Ishikawa (cell line): ENCODE data around the gene EIF2AK3.

Experiments
- CEBPB ChIP-seq: IDR thresholded peaks from 2 replicates; pipeline ENCODE4 v1.6.1; 2012
- CREB1 ChIP-seq: IDR thresholded peaks from 2 replicates; pipeline ENCODE4 v1.6.1; 2012; ENCODE audit warnings: low read depth
- EGR1 ChIP-seq: IDR thresholded peaks from 2 replicates; pipeline ENCODE4 v1.6.1; 2012
- EP300 ChIP-seq: IDR thresholded peaks from 2 replicates; pipeline ENCODE4 v1.6.1; 2012; ENCODE audit warnings: borderline replicate concordance
- FOXM1 ChIP-seq: IDR thresholded peaks from 2 replicates; pipeline ENCODE4 v1.6.1; 2012; ENCODE audit warnings: low read depth, borderline replicate concordance
- MAX ChIP-seq: IDR thresholded peaks from 2 replicates; pipeline ENCODE4 v1.6.1; 2012
- NFIC ChIP-seq: IDR thresholded peaks from 2 replicates; pipeline ENCODE4 v1.6.1; 2012
- RAD21 ChIP-seq: IDR thresholded peaks from 2 replicates; pipeline ENCODE4 v1.6.1; 2012; ENCODE audit warnings: low read depth
- REST ChIP-seq: IDR thresholded peaks from 2 replicates; pipeline ENCODE4 v1.6.1; 2012; ENCODE audit warnings: low read depth, mild to moderate bottlenecking
- TAF1 ChIP-seq: IDR thresholded peaks from 2 replicates; pipeline ENCODE4 v1.6.1; 2012; ENCODE audit warnings: low read depth, mild to moderate bottlenecking
- TCF12 ChIP-seq: IDR thresholded peaks from 2 replicates; pipeline ENCODE4 v1.6.1; 2012; ENCODE audit warnings: low read depth
- TEAD4 ChIP-seq: IDR thresholded peaks from 2 replicates; pipeline ENCODE4 v1.6.1; 2012
- USF1 ChIP-seq: IDR thresholded peaks from 2 replicates; pipeline ENCODE4 v1.6.1; 2012
- YY1 ChIP-seq: IDR thresholded peaks from 2 replicates; pipeline ENCODE4 v1.6.1; 2012; ENCODE audit warnings: low read depth
- ZBTB7A ChIP-seq: IDR thresholded peaks from 2 replicates; pipeline ENCODE4 v1.6.1; 2012; ENCODE audit warnings: low read depth

The EIF2AK3 gene

GRCh38 chr2:88658326-88658725 is 31.1 kb upstream of the EIF2AK3 start:
- TF ChIP-seq EP300 = no peak
- TF ChIP-seq ZBTB7A = no peak
- TF ChIP-seq NFIC = no peak
- TF ChIP-seq USF1 = no peak
- TF ChIP-seq RAD21 = no peak
- TF ChIP-seq TEAD4 = no peak
- no peak for TF ChIP-seq REST
- TF ChIP-seq EGR1 = no peak

GRCh38 chr2:88657131-88657530 is 29.9 kb upstream of the EIF2AK3 start:
- TF ChIP-seq REST = no peak
- no peak for TF ChIP-seq RAD21
- TF ChIP-seq CEBPB = no peak
- TF ChIP-seq TCF12 = no peak
- no peak for TF ChIP-seq TEAD4
- no peak for TF ChIP-seq EP300
- TF ChIP-seq EGR1 = no peak
- TF ChIP-seq TAF1 = no peak
- TF ChIP-seq FOXM1 = no peak
- TF ChIP-seq USF1 = no peak

GRCh38 chr2:88656690-88657089 is 29.4 kb upstream of the EIF2AK3 start:
- TF ChIP-seq ZBTB7A = no peak

GRCh38 chr2:88654714-88655113 is 27.4 kb upstream of the EIF2AK3 start:
- TF ChIP-seq MAX (no peak), EP300 (no peak), EGR1 (no peak), TCF12 (no peak), REST (no peak), FOXM1 (no peak), NFIC (no peak), CEBPB (no peak), TAF1 (no peak), USF1 (no peak), YY1 (no peak), RAD21 (no peak), CREB1 (no peak), ZBTB7A (no peak), TEAD4 (no peak)

- TF ChIP-seq RAD21 = no peak
- no peak for TF ChIP-seq CEBPB
- TF ChIP-seq EGR1 = no peak
- TF ChIP-seq TCF12 = no peak
- TF ChIP-seq USF1 = no peak
- no peak for TF ChIP-seq ZBTB7A
- TF ChIP-seq CREB1 = no peak
- TF ChIP-seq FOXM1 = no peak
Observed at GRCh38 chr2:88651646-88652045, 24.4 kb upstream of the EIF2AK3 start.
